HG03460 (cell line): ENCODE data around the gene ZNF718.
"Not testable (repeated sequence)": the region's sequence is repeated elsewhere in the genome, so short reads cannot be mapped to it uniquely, and the experiment has no call there.

Experiments
- ATAC-seq: cut with Tn5 transposase; IDR thresholded peaks from one replicate; pipeline ENCODE4 v1.9.1; 2021; ENCODE audit not compliant: unreplicated experiment

ZNF718 gene

DNA sequence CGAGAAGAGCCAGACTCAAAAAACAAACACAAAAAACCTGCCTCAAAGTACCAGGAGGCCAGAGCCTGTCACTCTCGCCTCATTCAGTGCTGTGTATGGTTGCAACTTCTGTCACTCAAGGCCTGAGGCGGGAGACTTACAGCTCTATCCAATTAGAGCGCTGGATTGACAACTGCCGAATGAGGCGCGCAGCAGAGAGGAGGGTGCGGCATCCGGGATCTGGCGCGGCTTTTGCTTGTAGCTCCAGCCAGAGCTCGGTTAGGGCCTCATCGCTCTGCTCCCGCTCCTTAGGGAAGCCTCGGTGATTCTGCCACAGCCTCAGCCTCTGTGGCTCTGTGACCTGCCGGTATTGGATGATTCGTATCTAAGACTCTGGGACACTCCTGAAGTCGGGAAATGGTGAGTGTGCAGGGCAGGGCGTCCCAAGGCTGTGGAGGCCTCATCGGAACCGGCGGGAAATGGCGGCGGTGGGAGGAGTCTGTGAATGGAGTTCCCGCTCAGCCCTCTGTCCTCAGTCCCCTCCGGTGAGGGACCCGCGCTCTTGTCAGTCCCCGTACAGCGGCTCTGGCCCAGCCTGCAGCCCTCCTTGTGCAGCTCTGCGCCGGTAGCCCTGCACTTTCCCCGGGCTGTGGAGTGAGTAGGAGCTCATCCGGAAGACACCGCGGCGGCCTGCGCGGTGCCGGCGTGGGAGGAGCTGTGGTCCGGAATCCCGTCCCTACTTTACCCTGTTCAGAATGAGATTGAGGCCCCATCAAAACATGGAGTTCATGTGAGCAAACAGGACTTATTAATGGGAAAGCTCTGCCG is at the start of gene ZNF718:
Gene ZNF718, plus strand, starts transcription at position 227 of the 807 bp plus-strand sequence. Its CDS starts 170 bp downstream, at position 397.
- ATAC-seq = peak; percentile 97

DNA sequence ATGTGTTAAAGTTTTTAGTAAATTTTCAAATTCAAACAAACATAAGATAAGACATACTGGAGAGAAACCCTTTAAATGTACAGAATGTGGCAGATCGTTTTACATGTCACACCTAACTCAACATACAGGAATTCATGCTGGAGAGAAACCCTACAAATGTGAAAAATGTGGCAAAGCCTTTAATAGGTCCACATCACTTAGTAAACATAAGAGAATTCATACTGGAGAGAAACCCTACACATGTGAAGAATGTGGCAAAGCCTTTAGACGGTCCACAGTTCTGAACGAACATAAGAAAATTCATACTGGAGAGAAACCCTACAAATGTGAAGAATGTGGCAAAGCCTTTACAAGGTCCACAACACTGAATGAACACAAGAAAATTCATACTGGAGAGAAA is 38.4 kb upstream of the ZNF718 start:
- no peak for ATAC-seq

GRCh38 chr4:86559-87324 is 37.6 kb upstream of the ZNF718 start:
- ATAC-seq = not testable (repeated sequence)

GRCh38 chr4:98386-98785 is 25.9 kb upstream of the ZNF718 start:
- no peak for ATAC-seq

- ATAC-seq = no peak
Measured at GRCh38 chr4:99863-100262, 24.4 kb upstream of the ZNF718 start.

GRCh38 chr4:107083-107443 is 17.2 kb upstream of the ZNF718 start:
- ATAC-seq = no peak

GRCh38 chr4:107444-108429 is 16.6 kb upstream of the ZNF718 start:
- ATAC-seq = no peak

- no peak for ATAC-seq
Measured at GRCh38 chr4:112771-113170, 11.5 kb upstream of the ZNF718 start.

GRCh38 chr4:113732-114131 is 10.6 kb upstream of the ZNF718 start:
- no peak for ATAC-seq

- ATAC-seq = no peak
Measured at GRCh38 chr4:114149-114548, 10.2 kb upstream of the ZNF718 start.

GRCh38 chr4:116499-116898 is 7.8 kb upstream of the ZNF718 start:
- no peak for ATAC-seq

DNA sequence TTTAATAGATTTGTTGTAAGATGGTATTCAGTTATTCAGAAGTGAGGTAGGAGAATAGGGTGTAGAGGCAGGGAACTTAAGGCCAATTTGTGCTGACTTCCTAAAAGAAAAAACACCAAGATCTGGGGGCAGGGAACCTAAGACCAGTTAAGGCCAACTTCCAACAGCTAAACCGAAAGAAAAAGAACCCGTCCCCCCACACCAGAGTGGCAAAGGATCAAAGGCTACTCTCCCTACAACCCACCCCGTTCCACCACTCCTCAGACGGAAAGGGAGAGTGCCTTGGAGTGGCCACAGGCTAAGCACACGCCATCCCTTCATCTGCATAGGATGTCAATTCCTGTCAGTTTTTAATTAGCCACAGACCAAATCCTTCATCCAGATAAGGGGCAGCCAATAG is 3.7 kb upstream of the ZNF718 start:
- no peak for ATAC-seq

DNA sequence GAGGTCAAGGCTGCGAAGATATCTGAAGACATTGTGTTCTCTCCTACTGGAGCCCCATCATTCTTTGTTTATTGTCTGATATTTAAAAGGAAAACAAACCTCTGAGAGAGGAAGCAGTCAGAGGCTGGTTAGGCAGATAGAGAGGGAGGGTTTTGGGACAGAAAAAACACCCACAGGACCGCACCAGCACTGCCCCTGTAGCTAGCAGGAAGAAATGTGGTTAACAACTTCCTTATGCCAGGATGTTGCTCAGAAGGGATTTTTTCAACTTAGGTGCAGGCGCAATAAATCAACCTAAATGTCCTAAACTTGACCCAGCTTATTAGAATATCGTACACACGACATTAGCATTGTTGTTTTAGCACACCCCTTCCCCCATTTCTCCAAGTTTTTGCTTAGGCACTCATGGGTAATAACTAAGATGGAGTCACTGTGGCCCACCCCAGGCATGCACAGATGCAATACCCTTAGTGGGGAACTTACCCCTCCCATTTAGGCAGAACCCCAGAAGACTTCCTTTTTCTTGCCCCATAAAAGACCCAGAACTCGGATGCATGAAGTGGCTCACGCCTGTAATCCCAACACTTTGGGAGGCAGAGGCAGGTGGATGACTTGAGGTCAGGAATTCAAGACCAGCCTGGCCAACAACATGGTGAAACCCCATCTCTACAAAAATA is 2.8 kb upstream of the ZNF718 start:
- ATAC-seq = no peak

- not testable (repeated sequence) for ATAC-seq
Measured at GRCh38 chr4:123922-124274, 403 bp upstream of the ZNF718 start.

GRCh38 chr4:125091-125771 is 930 bp downstream of the ZNF718 start:
- ATAC-seq = peak; percentile 7

DNA sequence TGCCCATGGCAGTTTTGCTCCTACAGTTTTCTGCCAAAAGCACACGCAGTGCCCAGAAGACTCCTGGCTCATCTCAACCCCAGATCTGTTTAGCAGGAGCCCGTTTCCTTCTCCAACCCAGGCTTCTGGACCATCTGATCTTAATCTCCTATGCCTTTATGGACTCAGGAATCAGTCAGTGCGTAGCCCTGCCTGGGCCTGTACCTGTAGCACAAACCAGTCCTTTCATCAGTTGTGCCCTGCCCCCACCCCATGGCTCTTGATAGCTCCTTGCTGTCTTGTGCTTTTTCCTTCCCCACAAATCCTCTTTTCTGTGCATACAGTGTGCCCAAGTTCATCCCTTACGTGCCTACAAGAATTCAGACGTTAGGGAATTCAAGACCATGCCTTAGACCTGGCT is 1.5 kb downstream of the ZNF718 start:
- ATAC-seq = no peak

- ATAC-seq = no peak
Measured at GRCh38 chr4:132483-132882, 8.2 kb downstream of the ZNF718 start.

- no peak for ATAC-seq
Measured at GRCh38 chr4:138935-139334, 14.6 kb downstream of the ZNF718 start.

- no peak for ATAC-seq
Measured at GRCh38 chr4:139691-140090, 15.4 kb downstream of the ZNF718 start.

- ATAC-seq = no peak
Measured at GRCh38 chr4:146621-147020, 22.3 kb downstream of the ZNF718 start.
